ENCODE measurements around the gene PLEKHF1. TPM values are rescaled to one million over a fixed set of nuclear protein-coding genes. Genes with fewer than 3 reads are reported as not detected.

PLEKHF1 gene
- total RNA-seq, 2 experiments from 2014 or later: 33.3 to 35.9 TPM

Other genes starting within 250 kb of the PLEKHF1 start
- gene VSTM2B, start 139.5 kb upstream of the PLEKHF1 start, total RNA-seq: not detected
- 10 to 100 TPM; 79.9 to 80.3 TPM for gene POP4, start 59.2 kb upstream of the PLEKHF1 start, total RNA-seq
- gene C19orf12, start 49.8 kb downstream of the PLEKHF1 start, total RNA-seq: 10 to 100 TPM; 31.8 to 38.2 TPM
- 10 to 100 TPM; 20.3 to 23.5 TPM for gene CCNE1, start 146.5 kb downstream of the PLEKHF1 start, total RNA-seq

All from activated naive CD8-positive, alpha-beta T cell treated with anti-CD3 and anti-CD28 coated beads, Interleukin-2, amount 10 ng/mL, durations not matched to agents 7 days and 5 days (primary cell).